OCI-LY3 (cell line): ENCODE measurements around the gene RNF157.

Experiments used
- CTCF ChIP-seq: fragments of 200-600, 300-600 bp; sonication (generic); IDR thresholded peaks from 2 replicates; pipeline ENCODE4 v1.5.1; 2014; ENCODE audit warnings: antibody characterized with exemption, low read length, low read depth
- EZH2phosphoT487 ChIP-seq: fragments of 200-600 bp; shearing (Covaris generic); IDR thresholded peaks from 2 replicates; pipeline ENCODE4 v1.6.1; 2018; ENCODE audit warnings: antibody characterized with exemption, mixed run types, low read depth

GRCh38 chr17:76247304-76247703, 7.0 kb upstream of the RNF157 start:
- TF ChIP-seq EZH2phosphoT487, result no peak
- TF ChIP-seq CTCF, result no peak
